HL-60 (cell line): Measurements from ENCODE around the gene NAV2.

ENCODE experiments used
- GABPA ChIP-seq: IDR thresholded peaks from 2 replicates; pipeline ENCODE4 v1.6.1; 2012; ENCODE audit warnings: low read depth
- TF ChIP-seq, protein P1 (sequence below): IDR thresholded peaks from one replicate; pipeline ENCODE4 v1.5.1; 2011; ENCODE audit warnings: low read length, control low read depth, inconsistent platforms; ENCODE audit not compliant: insufficient read depth

DNA sequence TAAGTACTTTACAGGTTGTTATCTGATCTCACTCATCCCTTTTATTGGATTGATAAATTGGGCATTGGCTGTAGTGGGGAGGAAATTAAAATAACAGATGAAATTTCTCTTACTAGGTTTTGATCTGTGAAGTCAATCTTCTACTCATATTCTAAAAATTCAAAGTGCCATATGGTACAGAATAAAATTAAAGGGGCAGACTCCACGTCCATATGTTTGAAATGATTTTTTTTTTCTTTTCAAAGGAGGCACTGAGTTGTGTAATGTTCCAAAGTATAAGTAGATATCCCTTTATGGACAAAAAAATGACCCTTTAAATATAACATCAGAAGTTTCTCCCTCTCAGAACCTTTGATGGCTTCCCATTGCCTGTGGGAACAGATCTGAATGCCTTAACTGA lies 240.3 kb downstream of the NAV2 start:
- TF ChIP-seq, protein P1, sequence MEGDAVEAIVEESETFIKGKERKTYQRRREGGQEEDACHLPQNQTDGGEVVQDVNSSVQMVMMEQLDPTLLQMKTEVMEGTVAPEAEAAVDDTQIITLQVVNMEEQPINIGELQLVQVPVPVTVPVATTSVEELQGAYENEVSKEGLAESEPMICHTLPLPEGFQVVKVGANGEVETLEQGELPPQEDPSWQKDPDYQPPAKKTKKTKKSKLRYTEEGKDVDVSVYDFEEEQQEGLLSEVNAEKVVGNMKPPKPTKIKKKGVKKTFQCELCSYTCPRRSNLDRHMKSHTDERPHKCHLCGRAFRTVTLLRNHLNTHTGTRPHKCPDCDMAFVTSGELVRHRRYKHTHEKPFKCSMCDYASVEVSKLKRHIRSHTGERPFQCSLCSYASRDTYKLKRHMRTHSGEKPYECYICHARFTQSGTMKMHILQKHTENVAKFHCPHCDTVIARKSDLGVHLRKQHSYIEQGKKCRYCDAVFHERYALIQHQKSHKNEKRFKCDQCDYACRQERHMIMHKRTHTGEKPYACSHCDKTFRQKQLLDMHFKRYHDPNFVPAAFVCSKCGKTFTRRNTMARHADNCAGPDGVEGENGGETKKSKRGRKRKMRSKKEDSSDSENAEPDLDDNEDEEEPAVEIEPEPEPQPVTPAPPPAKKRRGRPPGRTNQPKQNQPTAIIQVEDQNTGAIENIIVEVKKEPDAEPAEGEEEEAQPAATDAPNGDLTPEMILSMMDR = no peak
- no peak for TF ChIP-seq GABPA
